PFSK-1 (cell line): ENCODE data around the gene FEM1B.

Experiments used
- POLR2AphosphoS5 ChIP-seq: IDR thresholded peaks from 2 replicates; pipeline ENCODE4 v1.6.1; 2012; ENCODE audit warnings: low read depth, mild to moderate bottlenecking, control low read depth, low read length, moderate library complexity
- TF ChIP-seq, protein P1 (sequence below), 2 experiments: IDR thresholded peaks; 2 replicates each; pipeline versions ENCODE4 v1.6.1 to v1.8.0; 2011 to 2012; ENCODE audit warnings: low read depth in 2 of 2, low read length in 2 of 2, control low read depth in 1 of 2, inconsistent platforms in 1 of 2, mild to moderate bottlenecking in 1 of 2, moderate library complexity in 1 of 2; ENCODE audit not compliant: insufficient read depth in 1 of 2

DNA sequence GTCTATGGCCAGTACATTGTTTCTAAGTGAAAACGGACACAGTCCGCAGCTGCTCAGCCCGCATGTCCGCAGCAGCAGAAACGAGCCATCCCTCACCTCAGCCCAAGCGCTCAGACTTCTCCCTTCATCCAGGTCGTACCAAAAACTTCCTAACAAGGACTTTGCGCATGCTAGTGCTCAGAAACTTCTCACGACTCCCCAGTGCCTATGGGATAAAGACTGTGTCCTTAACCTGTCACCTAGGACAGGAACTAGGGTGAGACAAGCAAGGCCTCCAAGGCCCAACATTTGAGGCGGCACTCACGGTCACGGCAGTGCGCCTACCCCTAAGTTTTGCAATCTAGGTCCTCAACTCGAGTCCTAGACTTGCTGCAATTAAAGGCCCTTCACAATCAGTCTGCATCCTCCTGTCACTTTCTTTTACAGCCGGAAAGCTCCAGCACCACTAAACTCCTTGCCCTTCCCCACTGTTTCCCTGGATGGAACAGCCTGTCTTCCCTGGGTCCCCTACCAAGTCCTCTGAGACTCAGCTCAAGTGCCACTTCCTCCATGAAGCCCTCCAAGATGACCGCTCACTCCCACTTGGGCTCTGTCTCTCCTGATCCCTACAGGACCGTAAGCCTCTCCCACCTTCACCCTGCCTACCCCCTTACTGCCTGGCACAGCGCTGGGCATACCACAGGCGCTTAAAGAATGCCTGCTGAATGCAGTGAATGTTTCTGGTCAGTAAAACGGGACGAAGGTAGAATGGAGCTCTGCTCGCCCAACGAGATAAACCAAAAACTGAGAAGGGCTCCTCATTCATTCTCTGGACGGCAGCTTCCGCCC, 49.2 kb upstream of the FEM1B start:
- no peak for TF ChIP-seq POLR2AphosphoS5
- TF ChIP-seq, protein P1, sequence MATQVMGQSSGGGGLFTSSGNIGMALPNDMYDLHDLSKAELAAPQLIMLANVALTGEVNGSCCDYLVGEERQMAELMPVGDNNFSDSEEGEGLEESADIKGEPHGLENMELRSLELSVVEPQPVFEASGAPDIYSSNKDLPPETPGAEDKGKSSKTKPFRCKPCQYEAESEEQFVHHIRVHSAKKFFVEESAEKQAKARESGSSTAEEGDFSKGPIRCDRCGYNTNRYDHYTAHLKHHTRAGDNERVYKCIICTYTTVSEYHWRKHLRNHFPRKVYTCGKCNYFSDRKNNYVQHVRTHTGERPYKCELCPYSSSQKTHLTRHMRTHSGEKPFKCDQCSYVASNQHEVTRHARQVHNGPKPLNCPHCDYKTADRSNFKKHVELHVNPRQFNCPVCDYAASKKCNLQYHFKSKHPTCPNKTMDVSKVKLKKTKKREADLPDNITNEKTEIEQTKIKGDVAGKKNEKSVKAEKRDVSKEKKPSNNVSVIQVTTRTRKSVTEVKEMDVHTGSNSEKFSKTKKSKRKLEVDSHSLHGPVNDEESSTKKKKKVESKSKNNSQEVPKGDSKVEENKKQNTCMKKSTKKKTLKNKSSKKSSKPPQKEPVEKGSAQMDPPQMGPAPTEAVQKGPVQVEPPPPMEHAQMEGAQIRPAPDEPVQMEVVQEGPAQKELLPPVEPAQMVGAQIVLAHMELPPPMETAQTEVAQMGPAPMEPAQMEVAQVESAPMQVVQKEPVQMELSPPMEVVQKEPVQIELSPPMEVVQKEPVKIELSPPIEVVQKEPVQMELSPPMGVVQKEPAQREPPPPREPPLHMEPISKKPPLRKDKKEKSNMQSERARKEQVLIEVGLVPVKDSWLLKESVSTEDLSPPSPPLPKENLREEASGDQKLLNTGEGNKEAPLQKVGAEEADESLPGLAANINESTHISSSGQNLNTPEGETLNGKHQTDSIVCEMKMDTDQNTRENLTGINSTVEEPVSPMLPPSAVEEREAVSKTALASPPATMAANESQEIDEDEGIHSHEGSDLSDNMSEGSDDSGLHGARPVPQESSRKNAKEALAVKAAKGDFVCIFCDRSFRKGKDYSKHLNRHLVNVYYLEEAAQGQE (IDR thresholded peaks at IDR 0.05; ENCODE audit: insufficient read depth in 1 of 2, low read depth in 2 of 2, low read length in 2 of 2) = no peak
